Ishikawa (cell line): Measurements from ENCODE around the gene SLC9A9.

Experiments
- TF ChIP-seq, protein P1 (sequence below): IDR thresholded peaks from 2 replicates; pipeline ENCODE4 v1.6.1; 2012

SLC9A9 gene

GRCh38 chr3:143216709-143217182, 631.5 kb downstream of the SLC9A9 start:
- TF ChIP-seq, protein P1, sequence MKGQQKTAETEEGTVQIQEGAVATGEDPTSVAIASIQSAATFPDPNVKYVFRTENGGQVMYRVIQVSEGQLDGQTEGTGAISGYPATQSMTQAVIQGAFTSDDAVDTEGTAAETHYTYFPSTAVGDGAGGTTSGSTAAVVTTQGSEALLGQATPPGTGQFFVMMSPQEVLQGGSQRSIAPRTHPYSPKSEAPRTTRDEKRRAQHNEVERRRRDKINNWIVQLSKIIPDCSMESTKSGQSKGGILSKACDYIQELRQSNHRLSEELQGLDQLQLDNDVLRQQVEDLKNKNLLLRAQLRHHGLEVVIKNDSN, result no peak
